ENCODE data around the gene GPAM.

Gene GPAM

GRCh38 chr10:112214298-112214926, 30.8 kb upstream of the GPAM start:
- no peak for DNase-seq (ENCODE audit: low read depth)
- no peak for TF ChIP-seq CTCF (conservative IDR thresholded peaks at IDR 0.05; ENCODE audit: low read depth, low read length)
- H3K4me3 ChIP-seq (ENCODE audit: low read length) = no peak overlapping the region

GRCh38 chr10:112213836-112214235, 30.3 kb upstream of the GPAM start:
- no peak for DNase-seq (ENCODE audit: low read depth)
- TF ChIP-seq CTCF (conservative IDR thresholded peaks at IDR 0.05; ENCODE audit: low read depth, low read length) = no peak
- H3K4me3 ChIP-seq (ENCODE audit: low read length) = no peak overlapping the region

- DNase-seq (ENCODE audit: low read depth) = no peak
- TF ChIP-seq CTCF (conservative IDR thresholded peaks at IDR 0.05; ENCODE audit: low read depth, low read length) = no peak
- no peak overlapping the region for H3K4me3 ChIP-seq (ENCODE audit: low read length)
These were observed 29.7 kb upstream of the GPAM start for GRCh38 chr10:112213098-112213823.

- H3K4me3 ChIP-seq (ENCODE audit: low read length) = no peak overlapping the region
- TF ChIP-seq CTCF (conservative IDR thresholded peaks at IDR 0.05; ENCODE audit: low read depth, low read length) = no peak
- DNase-seq (ENCODE audit: low read depth) = no peak
These were observed 27.1 kb upstream of the GPAM start for GRCh38 chr10:112210666-112211065.

GRCh38 chr10:112209684-112210131, 26.1 kb upstream of the GPAM start:
- DNase-seq (ENCODE audit: low read depth) = no peak
- H3K4me3 ChIP-seq (ENCODE audit: low read length) = no peak overlapping the region
- TF ChIP-seq CTCF (conservative IDR thresholded peaks at IDR 0.05; ENCODE audit: low read depth, low read length) = no peak

- no peak for DNase-seq (ENCODE audit: low read depth)
- no peak for TF ChIP-seq CTCF (conservative IDR thresholded peaks at IDR 0.05; ENCODE audit: low read depth, low read length)
- no peak overlapping the region for H3K4me3 ChIP-seq (ENCODE audit: low read length)
These were observed 25.4 kb upstream of the GPAM start for GRCh38 chr10:112208997-112209396.

GRCh38 chr10:112208292-112208691, 24.7 kb upstream of the GPAM start:
- no peak for DNase-seq (ENCODE audit: low read depth)

More at GRCh38 chr10:112208292-112208691, 24.7 kb upstream of the GPAM start:
- no peak overlapping the region for H3K4me3 ChIP-seq (ENCODE audit: low read length)
- no peak for TF ChIP-seq CTCF (conservative IDR thresholded peaks at IDR 0.05; ENCODE audit: low read depth, low read length)
